Cerebellar cortex (tissue), 1 donor: ENCODE results near the gene PRCC.
A peak's percentile ranks its signal among the peaks of the same experiment; 100 is the strongest.

Source experiments
- DNase-seq: peaks from one replicate; pipeline ENCODE4 v3.0.0-alpha.2; 2015; ENCODE audit warnings: low spot score

Gene PRCC

GRCh38 chr1:156767101-156767878, at the start of gene PRCC:
Gene PRCC, plus strand, starts transcription at chr1:156767535. Its CDS starts 237 bp downstream, at chr1:156767772.
- DNase-seq: peak; percentile 100

GRCh38 chr1:156721131-156721530, 46.2 kb upstream of the PRCC start:
- no peak for DNase-seq

- no peak for DNase-seq
These were observed 45.8 kb upstream of the PRCC start for GRCh38 chr1:156721535-156721934.

- DNase-seq: peak; percentile 97
These were observed 41.6 kb upstream of the PRCC start for GRCh38 chr1:156725683-156726280.

DNA sequence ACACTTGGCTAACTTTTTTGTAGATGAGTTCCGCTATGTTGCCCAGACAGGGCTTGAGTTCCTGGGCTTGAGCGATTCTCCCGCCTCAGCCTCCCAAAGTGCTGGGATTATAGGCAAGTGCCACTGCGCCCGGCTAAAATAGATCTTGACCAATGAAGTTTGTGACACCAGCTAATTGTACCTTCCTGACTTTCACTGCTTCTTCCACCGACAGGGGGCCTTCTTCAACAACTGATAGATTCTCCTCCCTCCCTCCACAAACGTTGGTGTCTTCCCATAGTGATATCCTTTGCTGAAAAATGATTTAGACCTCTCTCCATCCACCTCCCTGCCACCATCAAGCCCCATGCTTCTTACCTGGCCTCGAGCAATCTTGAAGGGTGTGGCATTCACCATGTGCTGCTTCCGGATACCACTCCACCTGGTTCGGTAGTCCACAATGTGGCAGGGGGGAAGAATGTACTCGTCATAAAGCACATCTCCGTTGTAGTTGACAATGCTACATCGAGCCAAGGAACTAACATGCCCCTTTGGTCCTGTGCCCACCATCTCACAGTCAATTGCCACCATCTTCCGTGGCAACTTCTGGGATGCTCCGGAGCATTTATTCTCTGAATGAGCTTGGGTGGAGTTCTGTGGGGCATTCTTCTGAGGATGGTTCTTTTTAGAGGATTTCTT, 40.6 kb upstream of the PRCC start:
- peak; percentile 78 for DNase-seq

DNA sequence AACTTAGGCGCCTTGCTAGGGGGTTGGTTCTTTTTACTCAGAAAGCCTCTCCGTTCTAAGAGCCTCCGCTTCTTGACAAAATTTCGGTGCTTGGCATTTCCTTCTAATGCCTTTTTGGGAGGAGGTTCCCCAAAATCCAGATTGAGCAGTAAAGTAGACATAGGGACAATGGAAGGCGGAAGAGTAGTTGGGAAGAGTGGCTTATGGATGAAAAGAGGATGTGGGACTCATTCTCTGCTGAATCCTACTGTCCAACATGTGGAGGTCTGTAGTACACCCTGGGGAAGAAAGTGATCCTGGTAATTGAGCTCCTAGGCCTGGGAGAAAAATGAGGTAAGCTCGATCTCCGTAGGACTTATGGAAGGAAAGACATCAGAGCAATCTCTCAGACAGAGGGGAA, 39.8 kb upstream of the PRCC start:
- no peak for DNase-seq

DNA sequence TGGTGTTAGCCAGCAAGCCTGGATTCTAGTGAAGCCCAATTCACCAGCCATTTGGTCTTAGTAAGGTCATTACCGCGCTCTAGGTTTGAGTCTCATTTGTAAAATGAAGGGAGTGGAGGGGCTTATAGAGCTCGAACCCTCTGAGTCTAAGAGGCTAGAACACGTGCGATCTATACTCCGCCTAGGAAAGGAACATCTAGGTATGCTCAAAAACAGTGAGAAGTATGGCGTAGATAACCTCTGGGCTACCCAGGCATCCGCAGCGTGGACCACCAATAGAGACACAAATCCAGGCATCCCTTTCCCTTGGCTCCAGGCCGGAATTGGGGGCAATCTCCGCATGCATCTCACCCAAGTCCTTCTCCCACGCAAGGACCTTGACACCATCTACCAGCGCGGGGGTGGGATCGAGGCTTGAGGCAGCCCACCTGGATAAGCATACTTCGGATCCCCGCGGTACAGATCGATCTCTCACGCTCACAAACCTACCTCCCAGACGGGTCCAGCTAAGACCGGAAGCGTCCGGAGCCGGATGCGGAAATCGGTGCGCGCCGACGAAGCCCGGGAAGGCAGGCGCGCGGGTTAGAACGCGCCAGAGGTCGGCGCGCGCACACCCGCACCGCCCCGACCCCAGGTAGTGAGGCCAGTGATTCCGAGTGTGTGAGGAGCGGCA, 39.3 kb upstream of the PRCC start, which contains the start of gene METTL25B:
METTL25B (plus strand) TSS at position 544 of the 673 bp plus-strand sequence. CDS start 636 bp downstream, outside the sequence.
- peak; percentile 85 for DNase-seq

GRCh38 chr1:156728599-156729462, 38.5 kb upstream of the PRCC start, which contains the start of gene ISG20L2:
Gene ISG20L2, minus strand, starts transcription at chr1:156728766. Its CDS starts 1,114 bp downstream, at chr1:156727652.
- DNase-seq: peak; percentile 99

GRCh38 chr1:156733989-156734584, 33.2 kb upstream of the PRCC start:
- no peak for DNase-seq

DNA sequence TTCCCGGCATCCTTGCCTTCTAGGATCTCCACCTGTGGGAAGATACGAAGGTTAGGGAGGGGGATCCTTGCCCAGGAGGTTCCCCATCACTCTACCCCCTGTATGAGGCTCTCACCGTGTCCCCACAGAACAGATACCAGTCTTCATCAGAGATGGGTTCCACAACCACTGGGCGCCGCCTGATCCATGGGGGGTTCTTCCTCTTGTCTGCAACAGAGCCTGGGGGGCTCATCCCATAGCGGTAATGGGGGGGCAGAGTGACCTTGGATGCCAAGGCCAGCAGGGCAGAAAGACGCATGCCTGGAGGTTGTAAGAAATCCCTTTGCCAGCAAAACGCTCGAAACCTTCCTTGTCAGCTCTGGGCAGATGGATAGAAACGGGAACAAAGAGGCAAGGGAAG, 28.9 kb upstream of the PRCC start:
- DNase-seq: no peak

- no peak for DNase-seq
These were observed 28.4 kb upstream of the PRCC start for GRCh38 chr1:156738916-156739315.

GRCh38 chr1:156740237-156740740, 27.0 kb upstream of the PRCC start:
- no peak for DNase-seq

DNA sequence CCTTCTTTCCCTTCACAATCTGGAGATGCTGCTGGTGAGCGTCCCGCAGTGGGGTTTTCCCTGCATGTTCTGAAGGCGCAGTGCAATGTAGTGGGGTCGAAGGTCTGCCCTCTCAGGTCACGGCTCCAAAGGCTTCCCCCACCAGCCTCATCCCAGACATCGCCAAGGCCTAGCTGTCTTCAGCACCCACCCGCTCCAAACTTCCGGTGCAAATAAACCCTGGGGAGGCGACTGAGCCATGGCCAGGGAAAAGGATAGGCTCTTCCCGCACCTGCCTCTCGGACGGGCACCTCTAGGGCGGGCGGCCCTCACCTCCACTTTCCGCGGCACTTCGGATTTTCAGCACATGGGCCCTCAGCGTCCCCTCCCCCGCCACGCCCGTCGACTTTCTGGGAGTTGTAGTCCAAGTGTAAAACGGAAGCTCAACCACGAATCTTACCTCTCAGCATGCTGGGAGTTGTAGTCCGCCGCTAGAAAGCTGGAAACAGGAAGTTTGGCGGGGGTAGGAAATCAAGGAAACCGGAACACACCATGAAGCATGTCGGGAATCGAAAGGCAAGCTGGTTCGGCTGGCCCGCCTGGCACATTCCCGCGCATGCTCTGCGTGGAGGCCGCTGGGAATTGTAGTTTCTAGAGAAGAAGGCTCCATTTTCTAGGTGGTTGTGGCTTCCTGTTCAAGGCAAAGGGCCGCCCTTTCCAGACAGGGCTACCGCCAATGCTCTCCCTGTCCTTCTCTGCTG, 26.4 kb upstream of the PRCC start, which contains the start of gene MRPL24:
MRPL24 (minus strand) TSS at position 348 of the 740 bp plus-strand sequence. CDS start 2,384 bp downstream, outside the sequence.
- DNase-seq: peak; percentile 100

DNA sequence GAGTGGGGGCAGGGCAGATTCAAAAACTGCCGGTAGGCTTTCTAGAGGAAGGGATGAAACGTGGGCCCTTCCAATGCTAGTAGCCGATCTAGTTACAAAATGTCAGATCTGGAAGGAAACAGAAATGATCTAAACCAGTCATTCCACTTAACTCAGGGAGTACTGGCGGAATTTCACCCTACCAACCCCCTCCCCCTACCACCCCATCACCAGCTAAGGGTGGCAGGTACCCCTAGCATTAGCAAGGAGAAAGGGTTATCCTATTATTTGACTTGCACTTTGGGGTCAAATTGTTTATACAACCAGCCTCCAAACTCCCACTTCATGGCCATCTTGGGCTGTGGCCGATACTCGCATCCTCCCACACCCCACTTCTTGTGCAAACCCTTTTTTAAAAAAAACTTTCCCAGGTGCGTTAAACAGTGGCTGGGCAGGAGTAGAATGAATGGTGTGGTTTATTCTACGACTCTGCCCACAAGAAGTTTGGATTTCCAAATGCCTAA, 25.8 kb upstream of the PRCC start:
- no peak for DNase-seq

- peak; percentile 39 for DNase-seq
These were observed 25.3 kb upstream of the PRCC start for GRCh38 chr1:156742017-156742416.

GRCh38 chr1:156742801-156743200, 24.5 kb upstream of the PRCC start:
- peak; percentile 19 for DNase-seq

DNA sequence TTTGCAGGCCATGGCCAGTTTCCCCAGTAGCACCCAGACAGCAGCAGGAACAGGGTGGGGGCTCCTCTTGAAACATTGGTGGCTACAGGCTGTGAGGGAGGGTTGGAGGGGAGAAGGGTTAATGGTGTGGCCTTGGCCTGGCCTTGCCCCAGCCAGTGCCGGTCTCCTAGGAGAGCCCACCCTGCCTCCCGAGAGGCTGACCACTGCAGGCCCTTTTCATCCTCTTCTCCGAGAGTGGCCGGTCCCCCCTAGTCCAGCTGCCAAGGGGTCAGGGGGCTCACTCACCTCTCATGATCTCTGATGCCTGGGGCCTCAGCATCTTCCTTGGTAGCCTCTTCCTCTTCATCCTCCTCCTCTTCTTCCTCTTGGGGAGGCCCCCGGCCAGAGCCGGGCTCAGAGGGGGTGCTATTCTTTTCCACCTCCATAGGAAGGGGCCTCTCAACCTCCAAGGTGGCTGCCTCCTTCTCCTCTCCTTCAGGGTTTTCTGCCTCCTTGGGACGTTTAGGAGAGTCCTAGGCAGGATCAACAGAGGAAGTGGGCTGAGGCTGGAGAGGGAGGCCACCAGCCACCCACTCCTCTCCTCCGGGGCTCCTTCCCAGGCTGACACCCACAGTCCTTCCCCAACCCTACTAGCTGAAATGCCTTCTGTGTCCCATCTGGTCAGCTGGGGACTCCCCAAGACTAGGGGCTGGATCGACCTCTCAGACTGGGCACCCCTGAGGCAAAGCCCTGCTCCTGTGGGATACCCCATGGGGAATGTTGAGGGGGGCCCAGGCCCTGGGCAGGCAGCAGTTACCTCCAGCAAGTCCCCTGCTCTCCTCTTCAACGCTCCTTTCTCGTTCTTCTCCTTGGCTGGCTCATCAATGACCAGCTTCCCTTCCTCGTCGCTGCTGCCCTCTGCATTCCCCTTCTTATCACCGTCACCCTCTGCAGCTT, 23.7 kb upstream of the PRCC start:
- no peak for DNase-seq

DNA sequence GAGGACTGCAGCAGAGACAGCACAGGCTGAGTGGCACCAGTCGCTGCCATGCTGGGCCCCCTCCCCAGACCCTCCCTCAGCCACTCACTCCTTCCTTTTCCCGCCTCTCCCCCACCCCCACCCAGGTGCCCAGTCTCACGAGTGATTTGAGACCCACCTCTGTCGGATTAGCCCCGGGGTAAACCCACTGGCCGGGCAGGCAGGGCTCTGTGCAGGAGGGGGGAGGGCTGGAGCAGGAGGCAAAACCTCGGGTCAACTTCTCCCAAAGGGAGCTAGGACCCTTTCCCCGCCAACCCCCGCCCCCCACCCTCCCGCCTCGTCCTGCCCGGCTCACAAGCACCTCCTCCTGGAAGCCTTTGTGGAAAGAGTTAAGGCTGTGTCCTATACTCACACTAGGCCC, 23.0 kb upstream of the PRCC start:
- no peak for DNase-seq
